Suprapubic skin (tissue), 3 donors: ENCODE measurements around the gene OR10A3.

Source experiments
- CTCF ChIP-seq, 2 donors: fragments of 200-600 bp in 1 of 2; fragments of 450-650 bp in 1 of 2; sonication (generic) in 1 of 2; IDR thresholded peaks; one replicate each; pipeline ENCODE4 v1.5.1; 2016 to 2019; ENCODE audit warnings: antibody characterized with exemption in 2 of 2, mild to moderate bottlenecking in 1 of 2, moderate library complexity in 1 of 2
- EP300 ChIP-seq: sonication (generic); formaldehyde crosslinking; IDR thresholded peaks from one replicate; pipeline ENCODE4 v1.6.1; 2017; ENCODE audit warnings: antibody characterized with exemption
- POLR2A ChIP-seq, 2 donors: fragments of 450-650 bp; IDR thresholded peaks; one replicate each; pipeline ENCODE4 v1.6.1; 2017; ENCODE audit warnings: antibody characterized with exemption in 2 of 2, mild to moderate bottlenecking in 2 of 2, moderate library complexity in 2 of 2

GRCh38 chr11:7889985-7890384 is 51.5 kb downstream of the OR10A3 start:
- no peak for TF ChIP-seq CTCF (IDR thresholded peaks at IDR 0.05)
- no peak for TF ChIP-seq POLR2A (IDR thresholded peaks at IDR 0.05)
- TF ChIP-seq EP300, result no peak
